CD14-positive monocyte (primary cell): ENCODE measurements around the gene HAPLN3. TPM values are rescaled to one million over a fixed set of nuclear protein-coding genes. Genes with fewer than 3 reads are reported as not detected.

Experiments
- DNase-seq, 3 donors: peaks; one replicate each; pipeline ENCODE4 v3.0.0-alpha.2; 2011 to 2022
- H2AFZ ChIP-seq: 2 replicates; pipeline ENCODE4 v1.6.0; 2012; ENCODE audit warnings: mild to moderate bottlenecking, low read depth, low read length, inconsistent platforms; ENCODE audit not compliant: insufficient read depth, poor library complexity, severe bottlenecking
- H3K27ac ChIP-seq, 2 donors: 1 replicate in 1 of 2; 2 replicates in 1 of 2; pipeline ENCODE4 v1.5.1; 2012 to 2013; ENCODE audit warnings: low read length in 2 of 2, control low read depth in 1 of 2, inconsistent platforms in 1 of 2, low read depth in 1 of 2, mild to moderate bottlenecking in 1 of 2
- H3K27me3 ChIP-seq, 2 donors: one replicate each; pipeline versions ENCODE4 v1.6.0 to v1.6.1; 2011 to 2013; ENCODE audit warnings: low read length in 2 of 2; ENCODE audit not compliant: control insufficient read depth in 2 of 2, insufficient read depth in 2 of 2
- H3K36me3 ChIP-seq, 2 donors: replicated peaks in 1 of 2; 1 replicate in 1 of 2; 2 replicates in 1 of 2; pipeline versions ENCODE4 v1.5.1 to v1.6.1; 2012 to 2013; ENCODE audit warnings: low read length in 2 of 2, control low read depth in 1 of 2, inconsistent platforms in 1 of 2, mild to moderate bottlenecking in 1 of 2; ENCODE audit not compliant: insufficient read depth in 2 of 2, control insufficient read depth in 1 of 2
- H3K4me1 ChIP-seq, 2 donors: 1 replicate in 1 of 2; 2 replicates in 1 of 2; pipeline versions ENCODE4 v1.5.1 to v1.6.1; 2012 to 2013; ENCODE audit warnings: low read length in 2 of 2, control low read depth in 1 of 2, inconsistent platforms in 1 of 2, mild to moderate bottlenecking in 1 of 2, moderate library complexity in 1 of 2; ENCODE audit not compliant: insufficient read depth in 2 of 2, control insufficient read depth in 1 of 2
- H3K4me2 ChIP-seq: replicated peaks from 2 replicates; pipeline ENCODE3; 2012; ENCODE audit warnings: low read length, moderate library complexity, mild to moderate bottlenecking; ENCODE audit not compliant: poor library complexity, severe bottlenecking; ENCODE audit errors: extremely low read depth
- H3K4me3 ChIP-seq, 3 experiments: fragments of 200-600 bp in 1 of 3; sonication (generic) in 1 of 3; replicated peaks in 1 of 3; 1 replicate in 2 of 3; 2 replicates in 1 of 3; pipeline ENCODE4 v1.5.1; 2011 to 2013; ENCODE audit warnings: low read length in 3 of 3, mild to moderate bottlenecking in 3 of 3, control low read depth in 2 of 3, low read depth in 2 of 3, inconsistent platforms in 1 of 3, moderate library complexity in 1 of 3
- H3K79me2 ChIP-seq: 2 replicates; pipeline ENCODE4 v1.6.0; 2012; ENCODE audit warnings: mild to moderate bottlenecking, control low read depth, inconsistent platforms, low read length, moderate library complexity; ENCODE audit not compliant: insufficient read depth
- H3K9ac ChIP-seq: 2 replicates; pipeline ENCODE4 v1.6.0; 2017; ENCODE audit warnings: low read length, mild to moderate bottlenecking; ENCODE audit not compliant: insufficient read depth, poor library complexity, severe bottlenecking
- H3K9me3 ChIP-seq, 2 donors: replicated peaks in 1 of 2; 1 replicate in 1 of 2; 2 replicates in 1 of 2; pipeline versions ENCODE4 v1.5.1 to v1.6.1; 2012 to 2013; ENCODE audit warnings: low read length in 2 of 2, control low read depth in 1 of 2; ENCODE audit not compliant: control insufficient read depth in 1 of 2, insufficient read depth in 1 of 2
- H4K20me1 ChIP-seq: 2 replicates; pipeline ENCODE4 v1.6.0; 2012; ENCODE audit warnings: mild to moderate bottlenecking, low read length, control low read depth, moderate library complexity; ENCODE audit not compliant: insufficient read depth
- H3K27ac Mint-ChIP-seq, 7 donors: one replicate each; pipeline ENCODE4 v1.8.0; 2020; ENCODE audit warnings: mild to moderate bottlenecking in 7 of 7, mixed read lengths in 7 of 7, moderate library complexity in 6 of 7, inconsistent platforms in 2 of 7
- H3K27me3 Mint-ChIP-seq, 3 donors: one replicate each; pipeline ENCODE4 v1.8.0; 2021 to 2022; ENCODE audit warnings: low read depth in 3 of 3, mild to moderate bottlenecking in 3 of 3, mixed read lengths in 3 of 3, moderate library complexity in 3 of 3, inconsistent platforms in 1 of 3
- H3K36me3 Mint-ChIP-seq, 2 donors: one replicate each; pipeline ENCODE4 v1.8.0; 2020; ENCODE audit warnings: mixed read lengths in 2 of 2, inconsistent platforms in 1 of 2, mild to moderate bottlenecking in 1 of 2
- H3K4me1 Mint-ChIP-seq: one replicate; pipeline ENCODE4 v1.8.0; 2020; ENCODE audit warnings: mild to moderate bottlenecking, mixed read lengths
- H3K4me3 Mint-ChIP-seq, 2 donors: one replicate each; pipeline ENCODE4 v1.8.0; 2020; ENCODE audit warnings: mild to moderate bottlenecking in 2 of 2, mixed read lengths in 2 of 2, moderate library complexity in 1 of 2
- H3K9me3 Mint-ChIP-seq, 7 donors: one replicate each; pipeline ENCODE4 v1.8.0; 2020 to 2022; ENCODE audit warnings: mixed read lengths in 7 of 7, mild to moderate bottlenecking in 6 of 7, moderate library complexity in 6 of 7, inconsistent platforms in 2 of 7
- WGBS: methylation state at CpG from one replicate; pipeline ENCODE4 v1.1.5; 2013; ENCODE audit warnings: missing lambda C conversion rate; ENCODE audit not compliant: insufficient coverage; 5-methylcytosine and 5-hydroxymethylcytosine counted together
- intact Hi-C, 2 donors: fragments of 100-400 bp; cut with micrococcal nuclease; formaldehyde crosslinking; loops; one replicate each; pipeline versions ENCODE4 v1.15.0 to v1.15.1; 2023
- polyA plus RNA-seq, 3 donors: library from polyadenylated mRNA; depleted of rRNA in 1 of 3; unstranded in 2 of 3; stranded (reverse) in 1 of 3; fragments of 300-500 nt in 2 of 3; fragments of >200 nt in 1 of 3; fragmentation: Illumina TruSeq in 2 of 3; gene quantifications; 1 replicate in 2 of 3; 2 replicates in 1 of 3; pipeline ENCODE4 v1.2.3, GENCODE V29; 2012 to 2021
- TF ChIP-seq, protein P1 (sequence below): fragments of 200-600 bp; IDR thresholded peaks from one replicate; pipeline ENCODE4 v1.8.0; 2022; ENCODE audit warnings: antibody characterized with exemption, mild to moderate bottlenecking

Gene HAPLN3
- polyA plus RNA-seq, 3 donors: 0.60 to 2.8 (median 0.65) TPM

- Histone ChIP-seq H2AFZ (no peak overlapping the region), H3K4me3 (no peak overlapping the region), H3K27me3 (no peaks in the 10 kb centered on the region), H3K36me3 (no peaks in the 10 kb centered on the region), H3K79me2 (no peaks in the 10 kb centered on the region), H3K4me2 (no peak overlapping the region), H3K4me1 (no peaks in the 10 kb centered on the region), H3K27ac (no peak overlapping the region), H4K20me1 (no peaks in the 10 kb centered on the region), H3K9ac (no peak overlapping the region), H3K9me3 (no peaks in the 10 kb centered on the region)
- DNase-seq: no peak
- intact Hi-C loops: no loop called here
- TF ChIP-seq, protein P1, sequence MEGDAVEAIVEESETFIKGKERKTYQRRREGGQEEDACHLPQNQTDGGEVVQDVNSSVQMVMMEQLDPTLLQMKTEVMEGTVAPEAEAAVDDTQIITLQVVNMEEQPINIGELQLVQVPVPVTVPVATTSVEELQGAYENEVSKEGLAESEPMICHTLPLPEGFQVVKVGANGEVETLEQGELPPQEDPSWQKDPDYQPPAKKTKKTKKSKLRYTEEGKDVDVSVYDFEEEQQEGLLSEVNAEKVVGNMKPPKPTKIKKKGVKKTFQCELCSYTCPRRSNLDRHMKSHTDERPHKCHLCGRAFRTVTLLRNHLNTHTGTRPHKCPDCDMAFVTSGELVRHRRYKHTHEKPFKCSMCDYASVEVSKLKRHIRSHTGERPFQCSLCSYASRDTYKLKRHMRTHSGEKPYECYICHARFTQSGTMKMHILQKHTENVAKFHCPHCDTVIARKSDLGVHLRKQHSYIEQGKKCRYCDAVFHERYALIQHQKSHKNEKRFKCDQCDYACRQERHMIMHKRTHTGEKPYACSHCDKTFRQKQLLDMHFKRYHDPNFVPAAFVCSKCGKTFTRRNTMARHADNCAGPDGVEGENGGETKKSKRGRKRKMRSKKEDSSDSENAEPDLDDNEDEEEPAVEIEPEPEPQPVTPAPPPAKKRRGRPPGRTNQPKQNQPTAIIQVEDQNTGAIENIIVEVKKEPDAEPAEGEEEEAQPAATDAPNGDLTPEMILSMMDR: no peak
- Mint-ChIP-seq H3K9me3 (no peaks in the 10 kb centered on the region), H3K36me3 (no peaks in the 10 kb centered on the region), H3K4me3 (no peak overlapping the region), H3K27ac (no peak overlapping the region), H3K27me3 (peaks cover 0 to 5% (median 0%) of the 10 kb centered on the region in 3 donors), H3K4me1 (no peaks in the 10 kb centered on the region)
- WGBS: 83% methylated on average over 1 of the region's 11 CpGs
Measured at GRCh38 chr15:88877415-88877814, 17.9 kb downstream of the HAPLN3 start.

- no peak overlapping the region for H3K4me3 Mint-ChIP-seq
- Histone ChIP-seq H3K36me3 (no peaks in the 10 kb centered on the region), H2AFZ (no peak overlapping the region), H3K27ac (no peak overlapping the region), H3K9ac (no peak overlapping the region), H3K9me3 (no peaks in the 10 kb centered on the region), H3K79me2 (no peaks in the 10 kb centered on the region), H4K20me1 (no peaks in the 10 kb centered on the region), H3K27me3 (no peaks in the 10 kb centered on the region), H3K4me1 (no peaks in the 10 kb centered on the region), H3K4me3 (no peak overlapping the region), H3K4me2 (no peak overlapping the region)
- H3K27me3 Mint-ChIP-seq: peaks cover 0 to 5% (median 0%) of the 10 kb centered on the region in 3 donors
- no peak for DNase-seq
- no peaks in the 10 kb centered on the region for H3K4me1 Mint-ChIP-seq
- intact Hi-C loops: no loop called here
- no peaks in the 10 kb centered on the region for H3K9me3 Mint-ChIP-seq
- no peak overlapping the region for H3K27ac Mint-ChIP-seq
- TF ChIP-seq, protein P1: no peak
- no peaks in the 10 kb centered on the region for H3K36me3 Mint-ChIP-seq
- WGBS: 91% methylated on average over 8 of the region's 10 CpGs
Measured at GRCh38 chr15:88876573-88876972, 18.8 kb downstream of the HAPLN3 start.
